B cell (primary cell): Measurements from ENCODE around the gene SLC24A3. TPM values are rescaled to one million over a fixed set of nuclear protein-coding genes. Genes with fewer than 3 reads are reported as not detected.

Experiments
- ATAC-seq: fragments of 200-7000 bp; cut with Tn5 transposase; one replicate; pipeline ENCODE4 v1.10.0; 2021; ENCODE audit warnings: low read depth, mild to moderate bottlenecking, moderate number of reproducible peaks, moderate library complexity
- CTCF ChIA-PET: fragments of 350-600 bp; sonication (Branson Sonifier 250); formaldehyde crosslinking; loops from one replicate; lab custom pipeline; 2021; ENCODE audit warnings: antibody characterized with exemption, inconsistent platforms; lab: Charles Lee
- POLR2A ChIA-PET: fragments of 350-600 bp; sonication (Branson Sonifier 250); formaldehyde crosslinking; loops from one replicate; lab custom pipeline; 2021; ENCODE audit warnings: antibody characterized with exemption; lab: Charles Lee
- DNase-seq: peaks from one replicate; pipeline ENCODE4 v3.0.0; 2013
- H2AFZ ChIP-seq: 2 replicates; pipeline ENCODE4 v1.6.1; 2012; ENCODE audit warnings: mild to moderate bottlenecking, low read depth, low read length; ENCODE audit not compliant: insufficient read depth, poor library complexity, severe bottlenecking
- H3K27ac ChIP-seq, 2 donors: 1 replicate in 1 of 2; 2 replicates in 1 of 2; pipeline ENCODE4 v1.5.1; 2012 to 2013; ENCODE audit warnings: low read length in 2 of 2, mild to moderate bottlenecking in 2 of 2, moderate library complexity in 1 of 2
- H3K27me3 ChIP-seq, 4 experiments: fragments of 200-600 bp in 1 of 4; sonication (generic) in 1 of 4; replicated peaks in 1 of 4; 1 replicate in 2 of 4; 2 replicates in 2 of 4; pipeline versions ENCODE4 v1.6.1 to v1.7.0; 2013 to 2016; ENCODE audit warnings: low read length in 3 of 4, mild to moderate bottlenecking in 2 of 4, mixed read lengths in 1 of 4, moderate library complexity in 1 of 4; ENCODE audit not compliant: insufficient read depth in 4 of 4, control insufficient read depth in 3 of 4; ENCODE audit errors: control extremely low read depth in 1 of 4
- H3K36me3 ChIP-seq, 2 experiments: replicated peaks in 1 of 2; 1 replicate in 1 of 2; 2 replicates in 1 of 2; pipeline versions ENCODE4 v1.6.1 to v1.7.1; 2013; ENCODE audit warnings: low read length in 1 of 2; ENCODE audit not compliant: insufficient read depth in 2 of 2, control insufficient read depth in 1 of 2; ENCODE audit errors: control extremely low read depth in 1 of 2, extremely low read depth in 1 of 2
- H3K4me1 ChIP-seq, 2 donors: fragments of 200-600 bp in 1 of 2; sonication (generic) in 1 of 2; 1 replicate in 1 of 2; 2 replicates in 1 of 2; pipeline versions ENCODE4 v1.5.1 to v1.6.1; 2013 to 2017; ENCODE audit warnings: low read length in 2 of 2; ENCODE audit not compliant: control insufficient read depth in 2 of 2, insufficient read depth in 2 of 2
- H3K4me2 ChIP-seq: replicated peaks from 2 replicates; pipeline ENCODE3; 2012; ENCODE audit warnings: mild to moderate bottlenecking, low read depth, low read length; ENCODE audit not compliant: poor library complexity, severe bottlenecking
- H3K4me3 ChIP-seq, 5 experiments: fragments of 200-600 bp in 1 of 5; sonication (generic) in 1 of 5; 1 replicate in 3 of 5; 2 replicates in 2 of 5; pipeline versions ENCODE4 v1.5.1 to v1.7.0; 2011 to 2016; ENCODE audit warnings: low read length in 4 of 5, mild to moderate bottlenecking in 4 of 5, low read depth in 2 of 5, control low read depth in 1 of 5, moderate library complexity in 1 of 5; ENCODE audit not compliant: insufficient read depth in 1 of 5; ENCODE audit errors: control extremely low read depth in 1 of 5, extremely low read depth in 1 of 5
- H3K79me2 ChIP-seq: fragments of 200-600 bp; sonication (generic); one replicate; pipeline ENCODE4 v1.6.0; 2016; ENCODE audit warnings: low read length; ENCODE audit not compliant: control insufficient read depth, insufficient read depth
- H3K9ac ChIP-seq: fragments of 200-600 bp; sonication (generic); 2 replicates; pipeline ENCODE4 v1.6.1; 2017; ENCODE audit warnings: mild to moderate bottlenecking, low read length, moderate library complexity
- H3K9me3 ChIP-seq, 3 donors: one replicate each; pipeline versions ENCODE4 v1.6.1 to v1.7.1; 2013; ENCODE audit warnings: low read length in 2 of 3; ENCODE audit not compliant: control insufficient read depth in 2 of 3, insufficient read depth in 1 of 3; ENCODE audit errors: control extremely low read depth in 1 of 3
- H4K20me1 ChIP-seq: 2 replicates; pipeline ENCODE4 v1.6.0; 2012; ENCODE audit warnings: mild to moderate bottlenecking, low read length; ENCODE audit not compliant: insufficient read depth, control insufficient read depth, poor library complexity, severe bottlenecking
- H3K27ac Mint-ChIP-seq: one replicate; pipeline ENCODE4 v1.8.0; 2021; ENCODE audit warnings: mixed read lengths
- H3K27me3 Mint-ChIP-seq: one replicate; pipeline ENCODE4 v1.8.0; 2021; ENCODE audit warnings: mixed read lengths
- H3K4me1 Mint-ChIP-seq: one replicate; pipeline ENCODE4 v1.8.0; 2021; ENCODE audit warnings: mixed read lengths
- H3K4me3 Mint-ChIP-seq: one replicate; pipeline ENCODE4 v1.8.0; 2021; ENCODE audit warnings: mixed read lengths
- H3K9me3 Mint-ChIP-seq: one replicate; pipeline ENCODE4 v1.8.0; 2022; ENCODE audit warnings: mixed read lengths; ENCODE audit not compliant: insufficient read depth
- CTCF ChIP-seq: fragments of 200-600 bp; IDR thresholded peaks from one replicate; pipeline ENCODE4 v1.8.0; 2022; ENCODE audit warnings: antibody characterized with exemption, mild to moderate bottlenecking
- EZH2 ChIP-seq: IDR thresholded peaks from 2 replicates; pipeline ENCODE4 v1.6.1; 2012; ENCODE audit warnings: borderline replicate concordance, low read depth, mild to moderate bottlenecking, moderate library complexity, low read length; ENCODE audit not compliant: insufficient read depth, poor library complexity, severe bottlenecking
- WGBS: methylation state at CpG from one replicate; pipeline ENCODE4 v1.1.5; 2013; ENCODE audit warnings: missing lambda C conversion rate; ENCODE audit not compliant: insufficient coverage; 5-methylcytosine and 5-hydroxymethylcytosine counted together
- intact Hi-C: fragments of 100-400 bp; cut with micrococcal nuclease; formaldehyde crosslinking; loops from one replicate; pipeline ENCODE4 v1.10.0; 2022
- polyA plus RNA-seq: library from polyadenylated mRNA; depleted of rRNA; stranded (reverse); fragments of >200 nt; gene quantifications from 2 replicates; pipeline ENCODE4 v1.2.3, GENCODE V29; 2012
- total RNA-seq, 2 donors: library from RNA; stranded (reverse); fragments of 120-200 nt in 1 of 2; gene quantifications; 1 replicate in 1 of 2; 2 replicates in 1 of 2; pipeline versions ENCODE4 v1.2.3 to v1.2.4, GENCODE V29; 2013 to 2022

SLC24A3 gene
- total and polyA plus RNA-seq, 2 donors (not counting 1 experiment from before 2014, with no cell fraction given): not detected

GRCh38 chr20:19761841-19762240, 549.4 kb downstream of the SLC24A3 start:
- peaks cover 0 to 7% (median 0%) of the 10 kb centered on the region in 3 donors for H3K9me3 ChIP-seq
- no peak overlapping the region for H3K4me2 ChIP-seq
- no peak for DNase-seq
- ChIA-PET POLR2A (no interaction called here), CTCF (no interaction called here)
- H3K4me1 Mint-ChIP-seq: peaks cover 17% of the 10 kb centered on the region
- H3K4me3 ChIP-seq: no peak overlapping the region
- intact Hi-C loops: no loop called here
- peaks cover 35% of the 10 kb centered on the region for H3K27me3 Mint-ChIP-seq
- H3K27me3 ChIP-seq: peaks cover 0 to 34% (median 17%) of the 10 kb centered on the region in 4 experiments
- H3K4me1 ChIP-seq: peaks cover 23 to 24% of the 10 kb centered on the region in 2 donors
- no peak overlapping the region for H3K9ac ChIP-seq
- H3K27ac ChIP-seq: no peak overlapping the region
- no peak overlapping the region for H3K27ac Mint-ChIP-seq
- no peaks in the 10 kb centered on the region for H4K20me1 ChIP-seq
- H2AFZ ChIP-seq: no peak overlapping the region
- H3K9me3 Mint-ChIP-seq: no peaks in the 10 kb centered on the region
- no CpG with 5 or more reads among the region's 2 CpGs for WGBS
- H3K36me3 ChIP-seq: no peaks in the 10 kb centered on the region
- no peak for ATAC-seq
- no peak overlapping the region for H3K4me3 Mint-ChIP-seq
- no peaks in the 10 kb centered on the region for H3K79me2 ChIP-seq
- TF ChIP-seq CTCF (no peak), EZH2 (no peak)

- 85% methylated on average over 6 of the region's 8 CpGs for WGBS
- peaks cover 0 to under 1% of the 10 kb centered on the region in 2 donors for H3K4me1 ChIP-seq
- H3K9ac ChIP-seq: no peak overlapping the region
- Mint-ChIP-seq H3K27ac (no peak overlapping the region), H3K9me3 (no peaks in the 10 kb centered on the region), H3K4me1 (peaks cover under 1% of the 10 kb centered on the region), H3K27me3 (peaks cover 29% of the 10 kb centered on the region), H3K4me3 (no peak overlapping the region)
- POLR2A ChIA-PET: no interaction called here
- CTCF ChIA-PET: no interaction called here
- DNase-seq (no peak), ATAC-seq (no peak)
- no peaks in the 10 kb centered on the region for H3K79me2 ChIP-seq
- no peak overlapping the region for H3K27ac ChIP-seq
- H3K9me3 ChIP-seq: no peaks in the 10 kb centered on the region
- TF ChIP-seq EZH2: no peak
- no peak for TF ChIP-seq CTCF
- intact Hi-C loops: no loop called here
- H4K20me1 ChIP-seq: no peaks in the 10 kb centered on the region
- no peak overlapping the region for H3K4me2 ChIP-seq
- no peak overlapping the region for H3K4me3 ChIP-seq
- peaks cover 0 to 16% (median 4%) of the 10 kb centered on the region in 4 experiments for H3K27me3 ChIP-seq
- no peak overlapping the region for H2AFZ ChIP-seq
- H3K36me3 ChIP-seq: no peaks in the 10 kb centered on the region
Observed at GRCh38 chr20:19764207-19764606, 551.8 kb downstream of the SLC24A3 start.
